ENCODE results near the gene HSD17B1. TPM values are rescaled to one million over a fixed set of nuclear protein-coding genes. Genes with fewer than 3 reads are reported as not detected.

Gene HSD17B1
- total and polyA plus RNA-seq, 2 of the 13 experiments (the other 11 are each of a cell fraction or from before 2014, with no cell fraction given): 0.54 to 0.93 TPM

DNA sequence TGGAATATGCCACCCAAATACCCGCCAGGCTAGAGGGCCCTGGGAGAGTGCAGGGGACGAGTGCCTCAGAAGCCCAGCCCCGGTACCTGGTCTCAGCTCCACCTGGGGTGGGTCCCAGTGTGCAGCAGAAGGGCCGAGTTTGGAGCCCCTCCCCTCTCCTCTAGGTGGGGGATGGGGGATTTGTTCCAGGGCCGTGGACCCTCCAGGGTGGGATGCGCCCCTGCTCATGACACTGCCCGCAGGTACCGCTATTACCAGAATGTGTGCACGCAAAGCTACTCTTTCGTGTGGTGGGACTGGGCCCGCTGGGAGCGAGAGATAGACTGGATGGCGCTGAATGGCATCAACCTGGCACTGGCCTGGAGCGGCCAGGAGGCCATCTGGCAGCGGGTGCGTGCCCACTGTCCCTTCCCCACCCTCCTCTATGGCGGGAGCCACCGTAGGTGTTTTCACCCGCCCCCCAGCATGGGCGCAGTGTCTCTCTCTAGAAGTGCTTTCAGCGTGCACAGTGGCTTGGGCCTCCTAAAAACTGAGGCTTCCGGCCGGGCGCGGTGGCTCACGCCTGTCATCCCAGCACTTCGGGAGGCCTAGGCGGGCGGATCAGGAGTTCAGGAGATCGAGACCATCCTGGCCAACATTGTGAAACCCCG is 15.4 kb upstream of the HSD17B1 start (continued):
- TF ChIP-seq SMARCE1 (IDR thresholded peaks at IDR 0.05; ENCODE audit: borderline replicate concordance): no peak
- TF ChIP-seq MEIS1 (CRISPR knock-in tag; IDR thresholded peaks at IDR 0.05; ENCODE audit: borderline replicate concordance): no peak
- TF ChIP-seq, protein P1, sequence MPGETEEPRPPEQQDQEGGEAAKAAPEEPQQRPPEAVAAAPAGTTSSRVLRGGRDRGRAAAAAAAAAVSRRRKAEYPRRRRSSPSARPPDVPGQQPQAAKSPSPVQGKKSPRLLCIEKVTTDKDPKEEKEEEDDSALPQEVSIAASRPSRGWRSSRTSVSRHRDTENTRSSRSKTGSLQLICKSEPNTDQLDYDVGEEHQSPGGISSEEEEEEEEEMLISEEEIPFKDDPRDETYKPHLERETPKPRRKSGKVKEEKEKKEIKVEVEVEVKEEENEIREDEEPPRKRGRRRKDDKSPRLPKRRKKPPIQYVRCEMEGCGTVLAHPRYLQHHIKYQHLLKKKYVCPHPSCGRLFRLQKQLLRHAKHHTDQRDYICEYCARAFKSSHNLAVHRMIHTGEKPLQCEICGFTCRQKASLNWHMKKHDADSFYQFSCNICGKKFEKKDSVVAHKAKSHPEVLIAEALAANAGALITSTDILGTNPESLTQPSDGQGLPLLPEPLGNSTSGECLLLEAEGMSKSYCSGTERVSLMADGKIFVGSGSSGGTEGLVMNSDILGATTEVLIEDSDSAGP (CRISPR knock-in tag; IDR thresholded peaks at IDR 0.05; ENCODE audit: borderline replicate concordance): peak; percentile 81; the same call in 1 of the 2 replicates
- TF ChIP-seq YEATS4 (CRISPR knock-in tag; IDR thresholded peaks at IDR 0.05; ENCODE audit: borderline replicate concordance): no peak
- no peak for TF ChIP-seq SRSF4 (IDR thresholded peaks at IDR 0.05; ENCODE audit: low read depth, low read length, poor library complexity, severe bottlenecking)
- TF ChIP-seq, protein P2, sequence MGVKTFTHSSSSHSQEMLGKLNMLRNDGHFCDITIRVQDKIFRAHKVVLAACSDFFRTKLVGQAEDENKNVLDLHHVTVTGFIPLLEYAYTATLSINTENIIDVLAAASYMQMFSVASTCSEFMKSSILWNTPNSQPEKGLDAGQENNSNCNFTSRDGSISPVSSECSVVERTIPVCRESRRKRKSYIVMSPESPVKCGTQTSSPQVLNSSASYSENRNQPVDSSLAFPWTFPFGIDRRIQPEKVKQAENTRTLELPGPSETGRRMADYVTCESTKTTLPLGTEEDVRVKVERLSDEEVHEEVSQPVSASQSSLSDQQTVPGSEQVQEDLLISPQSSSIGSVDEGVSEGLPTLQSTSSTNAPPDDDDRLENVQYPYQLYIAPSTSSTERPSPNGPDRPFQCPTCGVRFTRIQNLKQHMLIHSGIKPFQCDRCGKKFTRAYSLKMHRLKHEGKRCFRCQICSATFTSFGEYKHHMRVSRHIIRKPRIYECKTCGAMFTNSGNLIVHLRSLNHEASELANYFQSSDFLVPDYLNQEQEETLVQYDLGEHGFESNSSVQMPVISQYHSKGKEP (CRISPR knock-in tag; IDR thresholded peaks at IDR 0.05): no peak
- TF ChIP-seq ESRRA (CRISPR knock-in tag; IDR thresholded peaks at IDR 0.05; ENCODE audit: low read depth): no peak
- TF ChIP-seq MZF1 (CRISPR knock-in tag; IDR thresholded peaks at IDR 0.05; ENCODE audit: borderline replicate concordance): no peak; the same call in 1 of the 2 replicates
- TF ChIP-seq, protein P3, sequence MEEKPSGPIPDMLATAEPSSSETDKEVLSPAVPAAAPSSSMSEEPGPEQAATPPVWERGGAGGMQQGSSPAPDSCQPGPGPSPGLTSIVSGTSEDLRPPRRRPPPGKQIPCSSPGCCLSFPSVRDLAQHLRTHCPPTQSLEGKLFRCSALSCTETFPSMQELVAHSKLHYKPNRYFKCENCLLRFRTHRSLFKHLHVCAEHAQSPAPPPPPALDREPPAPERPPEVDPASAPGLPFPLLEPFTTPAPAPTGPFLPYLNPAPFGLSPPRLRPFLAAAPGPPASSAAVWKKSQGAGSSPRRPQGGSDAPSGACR (CRISPR knock-in tag; IDR thresholded peaks at IDR 0.05): no peak
- TF ChIP-seq THAP11 (CRISPR knock-in tag; IDR thresholded peaks at IDR 0.05): no peak
- TF ChIP-seq, protein P4, sequence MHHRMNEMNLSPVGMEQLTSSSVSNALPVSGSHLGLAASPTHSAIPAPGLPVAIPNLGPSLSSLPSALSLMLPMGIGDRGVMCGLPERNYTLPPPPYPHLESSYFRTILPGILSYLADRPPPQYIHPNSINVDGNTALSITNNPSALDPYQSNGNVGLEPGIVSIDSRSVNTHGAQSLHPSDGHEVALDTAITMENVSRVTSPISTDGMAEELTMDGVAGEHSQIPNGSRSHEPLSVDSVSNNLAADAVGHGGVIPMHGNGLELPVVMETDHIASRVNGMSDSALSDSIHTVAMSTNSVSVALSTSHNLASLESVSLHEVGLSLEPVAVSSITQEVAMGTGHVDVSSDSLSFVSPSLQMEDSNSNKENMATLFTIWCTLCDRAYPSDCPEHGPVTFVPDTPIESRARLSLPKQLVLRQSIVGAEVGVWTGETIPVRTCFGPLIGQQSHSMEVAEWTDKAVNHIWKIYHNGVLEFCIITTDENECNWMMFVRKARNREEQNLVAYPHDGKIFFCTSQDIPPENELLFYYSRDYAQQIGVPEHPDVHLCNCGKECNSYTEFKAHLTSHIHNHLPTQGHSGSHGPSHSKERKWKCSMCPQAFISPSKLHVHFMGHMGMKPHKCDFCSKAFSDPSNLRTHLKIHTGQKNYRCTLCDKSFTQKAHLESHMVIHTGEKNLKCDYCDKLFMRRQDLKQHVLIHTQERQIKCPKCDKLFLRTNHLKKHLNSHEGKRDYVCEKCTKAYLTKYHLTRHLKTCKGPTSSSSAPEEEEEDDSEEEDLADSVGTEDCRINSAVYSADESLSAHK (CRISPR knock-in tag; IDR thresholded peaks at IDR 0.05; ENCODE audit: borderline replicate concordance): no peak
- TF ChIP-seq, protein P5, sequence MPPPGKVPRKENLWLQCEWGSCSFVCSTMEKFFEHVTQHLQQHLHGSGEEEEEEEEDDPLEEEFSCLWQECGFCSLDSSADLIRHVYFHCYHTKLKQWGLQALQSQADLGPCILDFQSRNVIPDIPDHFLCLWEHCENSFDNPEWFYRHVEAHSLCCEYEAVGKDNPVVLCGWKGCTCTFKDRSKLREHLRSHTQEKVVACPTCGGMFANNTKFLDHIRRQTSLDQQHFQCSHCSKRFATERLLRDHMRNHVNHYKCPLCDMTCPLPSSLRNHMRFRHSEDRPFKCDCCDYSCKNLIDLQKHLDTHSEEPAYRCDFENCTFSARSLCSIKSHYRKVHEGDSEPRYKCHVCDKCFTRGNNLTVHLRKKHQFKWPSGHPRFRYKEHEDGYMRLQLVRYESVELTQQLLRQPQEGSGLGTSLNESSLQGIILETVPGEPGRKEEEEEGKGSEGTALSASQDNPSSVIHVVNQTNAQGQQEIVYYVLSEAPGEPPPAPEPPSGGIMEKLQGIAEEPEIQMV (CRISPR knock-in tag; IDR thresholded peaks at IDR 0.05; ENCODE audit: low read depth): no peak
- TF ChIP-seq NR2F2 (IDR thresholded peaks at IDR 0.05; ENCODE audit: borderline replicate concordance, low read depth): 0 out of 2 replicates have a peak, but pooled peaks have one; percentile 9
- TF ChIP-seq, protein P6, sequence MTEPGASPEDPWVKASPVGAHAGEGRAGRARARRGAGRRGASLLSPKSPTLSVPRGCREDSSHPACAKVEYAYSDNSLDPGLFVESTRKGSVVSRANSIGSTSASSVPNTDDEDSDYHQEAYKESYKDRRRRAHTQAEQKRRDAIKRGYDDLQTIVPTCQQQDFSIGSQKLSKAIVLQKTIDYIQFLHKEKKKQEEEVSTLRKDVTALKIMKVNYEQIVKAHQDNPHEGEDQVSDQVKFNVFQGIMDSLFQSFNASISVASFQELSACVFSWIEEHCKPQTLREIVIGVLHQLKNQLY (CRISPR knock-in tag; IDR thresholded peaks at IDR 0.05): no peak
- no peak for TF ChIP-seq HNRNPK (IDR thresholded peaks at IDR 0.05; ENCODE audit: low read depth, low read length, poor library complexity, severe bottlenecking)
- TF ChIP-seq, protein P7, sequence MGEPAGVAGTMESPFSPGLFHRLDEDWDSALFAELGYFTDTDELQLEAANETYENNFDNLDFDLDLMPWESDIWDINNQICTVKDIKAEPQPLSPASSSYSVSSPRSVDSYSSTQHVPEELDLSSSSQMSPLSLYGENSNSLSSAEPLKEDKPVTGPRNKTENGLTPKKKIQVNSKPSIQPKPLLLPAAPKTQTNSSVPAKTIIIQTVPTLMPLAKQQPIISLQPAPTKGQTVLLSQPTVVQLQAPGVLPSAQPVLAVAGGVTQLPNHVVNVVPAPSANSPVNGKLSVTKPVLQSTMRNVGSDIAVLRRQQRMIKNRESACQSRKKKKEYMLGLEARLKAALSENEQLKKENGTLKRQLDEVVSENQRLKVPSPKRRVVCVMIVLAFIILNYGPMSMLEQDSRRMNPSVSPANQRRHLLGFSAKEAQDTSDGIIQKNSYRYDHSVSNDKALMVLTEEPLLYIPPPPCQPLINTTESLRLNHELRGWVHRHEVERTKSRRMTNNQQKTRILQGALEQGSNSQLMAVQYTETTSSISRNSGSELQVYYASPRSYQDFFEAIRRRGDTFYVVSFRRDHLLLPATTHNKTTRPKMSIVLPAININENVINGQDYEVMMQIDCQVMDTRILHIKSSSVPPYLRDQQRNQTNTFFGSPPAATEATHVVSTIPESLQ (CRISPR knock-in tag; conservative IDR thresholded peaks at IDR 0.05): no peak
- no peak for TF ChIP-seq SOX5 (CRISPR knock-in tag; IDR thresholded peaks at IDR 0.05; ENCODE audit: borderline replicate concordance)
- TF ChIP-seq ZSCAN9 (CRISPR knock-in tag; IDR thresholded peaks at IDR 0.05; ENCODE audit: borderline replicate concordance): no peak
